HPDE6-E6E7 (cell line): Measurements from ENCODE around the gene GPR39.

Experiments used
- DNase-seq: peaks from one replicate; pipeline ENCODE4 v3.0.0; 2011; ENCODE audit warnings: missing footprints; ENCODE audit errors: extremely low spot score

GPR39 gene

DNA sequence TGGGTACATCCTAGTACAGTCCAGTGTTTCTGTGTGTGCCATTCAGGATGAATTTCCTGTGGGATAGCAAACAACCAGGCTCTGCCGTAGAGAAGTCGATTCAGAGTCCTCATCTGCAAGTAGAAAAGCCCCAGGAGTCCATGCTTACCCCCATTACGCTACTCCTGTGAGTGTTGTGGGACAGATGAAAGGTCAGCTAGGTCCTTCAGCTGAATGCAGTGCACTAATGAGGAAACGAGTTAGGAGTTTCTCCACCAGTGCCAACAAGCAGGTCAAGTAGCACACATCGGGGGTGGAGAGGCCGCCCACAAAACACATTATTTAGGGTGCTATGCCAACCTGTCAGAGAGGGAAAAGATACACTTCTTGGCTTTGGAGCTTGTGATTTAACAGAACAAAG lies 2.5 kb upstream of the GPR39 start:
- DNase-seq = no peak

DNA sequence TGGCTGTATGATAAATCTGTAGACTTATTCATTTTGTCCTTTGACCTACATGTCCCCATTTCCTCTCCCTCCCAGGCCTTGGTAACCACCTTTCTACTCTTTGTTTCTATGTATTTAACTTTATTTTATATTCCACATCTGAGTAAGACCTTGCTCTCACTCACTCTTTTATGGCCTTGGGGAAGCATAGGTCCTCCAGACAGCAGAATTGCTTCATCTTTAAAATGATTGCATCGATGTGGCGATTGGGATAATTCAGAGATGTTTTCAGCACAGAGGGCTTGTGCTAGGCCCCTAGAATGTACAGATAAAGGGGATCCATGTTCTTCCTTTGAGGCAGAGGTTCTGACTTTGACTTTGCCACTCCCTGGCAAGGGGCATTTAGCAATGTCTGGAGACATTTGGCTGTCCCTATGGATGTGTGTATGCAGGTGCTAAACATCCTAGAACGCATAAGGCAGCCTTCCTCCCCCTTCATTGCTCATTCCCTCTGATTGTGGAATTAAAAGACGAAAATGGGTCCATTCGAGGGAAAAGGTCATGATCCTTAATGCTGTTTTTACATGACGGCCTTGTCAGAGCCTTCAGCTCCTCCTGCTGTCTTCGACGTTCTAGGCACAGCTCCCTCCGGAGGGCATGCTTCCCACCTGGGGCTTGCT lies 1.2 kb upstream of the GPR39 start:
- DNase-seq = no peak

DNA sequence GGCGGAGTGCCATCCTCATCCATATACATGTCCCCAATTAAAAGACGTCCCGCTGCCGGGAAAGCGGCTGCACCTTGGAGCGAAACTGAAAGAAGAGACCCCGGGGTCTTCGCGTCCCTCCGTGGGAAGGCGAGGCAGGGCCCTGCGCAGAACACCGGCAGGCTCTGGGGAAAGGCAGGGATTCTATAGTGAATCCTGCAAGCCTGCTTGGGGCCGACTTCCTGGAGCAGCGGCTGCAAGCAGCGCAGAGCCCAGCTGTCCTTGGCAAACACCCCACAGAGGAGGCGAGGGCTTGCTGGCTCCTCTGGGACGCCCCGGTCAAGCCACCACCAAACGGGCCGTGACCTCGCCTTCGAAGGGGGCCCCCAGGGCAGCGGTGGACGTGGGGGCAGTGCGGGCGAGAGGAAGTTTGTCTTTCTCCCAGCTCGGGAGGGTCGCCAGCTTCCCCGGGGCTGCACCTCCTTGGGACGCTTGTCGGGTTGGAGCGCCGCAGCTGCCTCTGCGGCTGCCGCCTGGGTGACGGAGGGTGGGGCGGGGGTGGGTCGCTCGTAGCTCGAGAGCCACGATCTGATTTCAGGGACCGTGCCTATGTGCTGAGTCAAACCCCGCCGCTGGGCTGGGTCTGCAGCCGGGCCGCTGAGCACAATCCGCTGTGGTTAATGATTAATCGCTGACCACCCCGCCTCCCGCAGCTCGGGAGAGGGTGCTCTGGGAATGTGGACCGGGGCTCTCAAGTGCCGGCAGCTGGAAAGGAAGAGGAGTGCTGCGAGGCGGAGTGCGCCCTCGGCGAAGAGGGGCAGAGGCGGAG lies 486 bp upstream of the GPR39 start:
- peak; percentile 96 for DNase-seq

DNA sequence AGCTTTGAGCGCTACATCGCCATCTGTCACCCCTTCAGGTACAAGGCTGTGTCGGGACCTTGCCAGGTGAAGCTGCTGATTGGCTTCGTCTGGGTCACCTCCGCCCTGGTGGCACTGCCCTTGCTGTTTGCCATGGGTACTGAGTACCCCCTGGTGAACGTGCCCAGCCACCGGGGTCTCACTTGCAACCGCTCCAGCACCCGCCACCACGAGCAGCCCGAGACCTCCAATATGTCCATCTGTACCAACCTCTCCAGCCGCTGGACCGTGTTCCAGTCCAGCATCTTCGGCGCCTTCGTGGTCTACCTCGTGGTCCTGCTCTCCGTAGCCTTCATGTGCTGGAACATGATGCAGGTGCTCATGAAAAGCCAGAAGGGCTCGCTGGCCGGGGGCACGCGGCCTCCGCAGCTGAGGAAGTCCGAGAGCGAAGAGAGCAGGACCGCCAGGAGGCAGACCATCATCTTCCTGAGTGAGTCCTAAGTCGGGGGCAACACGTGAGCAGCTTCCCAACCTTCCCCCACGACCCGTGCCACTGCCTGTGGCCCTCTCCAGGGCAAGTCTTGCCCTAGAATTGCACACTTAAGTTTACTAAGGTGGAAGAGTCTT lies 928 bp downstream of the GPR39 start:
- DNase-seq = no peak

DNA sequence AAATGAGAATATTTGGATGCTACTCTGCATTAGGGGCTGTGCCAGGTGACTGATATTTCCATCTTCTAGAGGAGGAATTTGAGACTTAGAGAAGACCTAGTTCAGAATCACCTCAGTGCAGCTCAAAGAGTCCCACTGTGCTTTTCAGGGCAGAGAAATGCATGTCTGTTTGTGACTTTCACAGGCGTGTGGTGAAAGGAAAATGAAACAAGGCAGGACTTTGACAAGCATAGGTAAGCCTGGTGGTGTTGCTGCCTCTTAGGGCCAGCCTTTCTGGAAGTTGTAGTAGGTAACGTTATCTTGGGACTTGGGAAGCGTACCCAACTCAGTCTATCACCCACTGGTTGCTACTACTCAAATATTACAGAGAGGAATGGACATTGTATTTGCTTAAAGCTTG lies 2.6 kb downstream of the GPR39 start:
- no peak for DNase-seq

DNA sequence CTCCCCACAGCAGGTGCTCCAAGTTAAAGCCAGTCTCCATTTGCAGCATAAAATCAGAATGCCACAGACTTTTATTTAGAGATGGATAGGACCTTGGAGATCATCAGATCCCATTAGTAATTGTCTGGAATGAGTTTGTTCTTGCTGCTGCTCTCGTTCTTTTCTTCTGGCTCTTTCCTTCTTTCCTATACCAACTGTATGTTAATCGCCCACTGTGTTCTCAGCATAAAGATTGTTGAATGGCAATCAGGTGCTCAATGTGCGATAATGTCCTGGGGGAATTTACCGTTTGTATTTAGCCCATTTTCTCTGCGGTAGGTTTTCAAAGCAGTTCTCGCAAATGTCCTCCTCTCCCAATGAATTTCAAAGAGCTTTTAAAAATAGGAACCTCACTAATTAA lies 3.3 kb downstream of the GPR39 start:
- no peak for DNase-seq

DNA sequence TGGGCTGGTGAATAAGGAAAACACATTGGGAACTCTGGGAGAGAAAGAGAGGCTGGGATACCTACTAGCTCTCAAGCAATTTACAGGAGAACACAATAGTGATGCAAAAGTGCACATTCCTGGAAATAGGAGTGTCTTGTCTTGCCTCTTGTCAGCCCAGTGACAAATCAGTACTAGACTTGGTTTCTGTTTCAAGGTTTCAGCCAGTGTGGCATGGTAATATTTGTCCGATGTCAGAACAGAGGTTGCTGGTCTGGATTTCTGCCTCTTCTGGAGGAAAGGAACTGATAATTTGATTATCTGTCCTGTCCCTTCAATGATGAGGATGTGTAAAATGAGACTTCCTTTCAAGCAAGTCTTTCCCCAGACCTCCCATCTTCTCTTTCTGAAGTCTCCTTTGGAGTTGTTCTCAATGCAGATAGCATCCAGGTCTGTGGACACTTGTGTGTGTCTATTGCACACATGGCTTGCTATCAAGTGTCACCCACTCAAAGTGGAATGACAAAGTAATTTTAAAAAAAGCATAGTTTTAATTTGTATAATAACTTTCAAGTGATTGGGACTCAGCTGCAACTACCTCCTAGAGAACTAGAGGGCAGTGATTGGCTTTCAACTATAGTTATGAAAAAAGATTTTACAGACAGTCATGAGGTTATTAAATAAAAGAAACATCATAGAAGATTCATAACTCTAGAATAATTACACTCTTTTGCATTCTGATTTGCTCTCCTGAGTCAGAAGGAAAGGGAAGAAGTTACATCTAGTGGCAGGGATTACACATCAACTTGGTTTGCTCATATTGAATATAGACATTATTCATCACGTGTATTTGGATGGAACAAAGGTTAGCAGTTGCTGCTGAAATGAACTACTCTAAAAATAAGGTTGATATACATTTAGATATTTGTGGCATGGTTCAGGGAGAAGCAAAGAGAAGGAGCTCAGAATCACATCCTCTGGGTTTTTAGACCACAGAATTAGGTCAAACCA lies 4.5 kb downstream of the GPR39 start:
- no peak for DNase-seq

DNA sequence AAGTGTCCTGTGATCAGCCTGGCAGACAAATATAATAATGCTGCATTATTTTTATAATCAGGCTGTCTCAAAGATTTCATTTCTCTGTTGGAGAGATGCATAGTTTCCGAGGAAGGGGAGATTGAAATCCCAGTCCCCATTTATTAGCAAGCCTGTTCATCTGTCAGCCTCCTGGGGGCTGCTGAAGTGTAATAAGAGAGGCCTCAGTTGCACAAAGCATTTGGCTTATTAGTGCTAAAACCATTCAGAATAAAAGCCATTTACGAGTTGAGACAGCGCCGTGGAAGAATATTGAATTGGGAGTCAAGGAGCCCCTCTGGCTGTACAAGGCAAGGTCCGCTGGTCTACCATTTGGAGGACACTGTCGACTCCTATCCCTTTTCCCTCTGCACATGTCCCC lies 6.1 kb downstream of the GPR39 start:
- no peak for DNase-seq

DNA sequence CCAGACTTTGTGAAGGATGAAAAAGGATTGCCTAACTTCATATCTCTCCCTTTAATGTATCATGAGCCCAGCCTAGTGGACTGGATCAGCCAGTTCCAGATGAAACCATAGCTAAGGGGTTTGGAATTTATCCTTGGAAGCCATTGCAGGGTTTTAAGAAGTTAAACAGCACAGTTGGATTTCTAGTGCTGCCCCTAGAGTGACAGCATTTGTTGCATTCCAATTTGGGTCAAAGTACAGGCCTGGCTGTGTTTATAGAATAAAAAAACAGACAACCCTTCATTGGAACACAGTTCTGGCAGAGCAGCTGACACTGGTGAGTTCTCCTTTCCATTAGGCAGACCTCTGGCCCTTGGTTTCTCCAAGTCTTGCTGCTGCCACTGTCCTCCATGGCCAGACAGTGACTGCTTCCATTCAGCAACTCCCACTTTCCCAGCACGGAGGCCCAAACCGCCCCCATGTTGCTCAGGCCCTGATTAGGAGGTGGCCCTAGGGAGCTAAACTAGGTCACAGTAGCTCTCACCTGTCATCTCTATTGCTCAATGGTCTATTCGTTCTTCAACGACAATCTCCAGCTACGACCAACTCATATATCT lies 8.0 kb downstream of the GPR39 start:
- no peak for DNase-seq

DNA sequence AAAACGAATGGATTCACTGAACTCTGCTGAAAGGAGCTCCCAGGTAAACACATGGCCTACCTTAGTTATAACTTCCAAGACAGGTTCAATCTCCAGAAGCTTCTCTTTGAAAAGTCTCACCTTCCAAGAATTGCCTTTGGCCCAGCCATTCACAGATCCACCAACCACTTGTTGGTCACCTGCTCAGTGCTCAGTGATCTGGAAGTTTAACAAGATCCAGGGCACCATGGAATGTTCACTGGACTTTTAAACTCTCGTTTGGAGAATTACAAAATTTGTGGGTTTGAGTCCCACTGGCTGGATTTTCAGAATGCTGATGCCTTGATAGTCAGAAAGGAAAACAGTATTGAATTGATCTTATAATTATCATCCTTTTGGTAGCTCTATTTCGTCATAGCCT lies 9.4 kb downstream of the GPR39 start:
- no peak for DNase-seq

DNA sequence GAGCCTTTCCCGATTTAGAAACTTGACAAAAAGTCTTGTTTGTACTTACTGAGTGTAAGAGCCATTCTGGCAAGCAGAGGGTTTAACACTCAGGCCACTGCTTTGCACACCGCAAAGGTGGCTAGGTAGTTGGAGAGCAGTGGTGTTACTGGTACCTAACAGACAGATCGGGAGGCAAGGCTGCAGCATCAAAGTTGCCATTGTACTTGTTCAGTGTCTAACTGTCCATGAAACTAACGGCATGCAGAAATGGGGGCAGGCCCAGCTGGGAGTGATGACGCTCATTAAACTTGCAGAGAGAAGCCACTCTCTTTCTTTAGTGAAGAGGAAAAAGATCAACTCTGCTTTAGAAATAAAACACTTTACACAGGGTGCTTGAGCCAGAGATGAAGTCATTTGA lies 10.1 kb downstream of the GPR39 start:
- no peak for DNase-seq

DNA sequence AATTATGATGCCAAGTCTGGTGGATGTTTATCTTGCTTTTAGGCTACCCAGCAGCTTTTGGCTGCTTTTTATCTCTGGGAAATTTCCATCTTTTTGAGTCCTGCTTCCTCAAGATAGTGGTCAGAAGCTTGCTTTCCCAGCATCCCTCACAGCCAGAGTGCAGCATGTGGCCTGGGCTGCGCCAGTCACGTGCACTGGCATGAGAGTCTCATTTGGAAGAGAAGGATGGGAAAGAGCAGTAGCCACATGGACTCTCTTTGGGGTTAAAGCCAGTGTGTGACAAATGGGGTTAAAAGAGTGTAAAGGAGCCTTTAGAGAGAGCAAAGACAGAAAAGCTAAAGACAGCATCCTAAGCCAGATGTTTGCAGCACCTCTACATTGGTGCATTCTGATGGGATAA lies 12.7 kb downstream of the GPR39 start:
- no peak for DNase-seq

DNA sequence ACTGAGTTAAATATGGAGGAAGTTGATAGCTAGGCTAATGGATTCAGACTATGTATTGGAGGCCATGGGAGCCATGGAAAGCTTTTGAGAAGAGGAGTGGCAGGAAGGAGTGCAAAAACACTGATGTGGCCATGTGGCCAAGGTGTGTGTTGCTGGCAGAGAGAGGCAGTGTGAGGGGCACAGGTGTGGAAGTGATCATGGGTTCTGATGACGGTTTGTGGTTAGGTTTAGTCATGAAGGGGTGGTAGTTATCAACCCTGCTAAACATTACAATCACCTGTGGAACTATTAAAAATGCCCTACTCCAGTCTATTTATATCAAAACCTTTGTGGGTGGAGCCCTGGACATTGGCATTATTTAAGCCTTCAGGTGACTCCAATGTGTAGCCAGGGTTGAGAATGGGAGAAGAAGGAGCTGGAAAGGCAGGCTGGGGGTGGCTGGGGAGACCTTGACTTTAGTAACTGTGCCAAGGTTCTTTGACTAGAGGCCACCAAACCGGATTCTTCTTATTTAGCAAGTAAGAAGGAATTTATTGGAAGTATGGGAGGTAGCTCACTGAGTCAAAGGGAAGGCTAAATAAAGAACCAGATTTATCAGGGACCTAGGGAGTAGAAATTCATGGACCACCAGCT lies 13.5 kb downstream of the GPR39 start:
- no peak for DNase-seq

DNA sequence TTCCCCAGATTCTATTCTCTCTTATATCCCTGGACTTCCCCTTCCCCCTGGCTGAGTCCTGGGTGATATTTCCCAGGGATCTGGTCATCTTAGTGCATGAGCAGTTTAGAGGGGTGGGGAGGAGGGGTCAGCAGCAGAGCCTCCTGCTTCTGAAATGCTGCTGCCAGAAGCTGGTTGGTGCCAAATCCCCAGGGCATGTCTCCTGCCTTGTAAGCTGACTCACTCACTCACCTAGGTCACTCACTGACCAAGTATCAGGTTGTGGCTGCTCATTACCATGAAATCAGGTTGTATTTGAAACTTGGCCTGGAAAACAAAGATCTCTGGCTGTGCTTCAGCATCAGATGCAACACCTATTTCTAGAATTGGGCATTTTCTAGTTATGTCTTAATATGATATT lies 14.3 kb downstream of the GPR39 start:
- peak; percentile 86 for DNase-seq

DNA sequence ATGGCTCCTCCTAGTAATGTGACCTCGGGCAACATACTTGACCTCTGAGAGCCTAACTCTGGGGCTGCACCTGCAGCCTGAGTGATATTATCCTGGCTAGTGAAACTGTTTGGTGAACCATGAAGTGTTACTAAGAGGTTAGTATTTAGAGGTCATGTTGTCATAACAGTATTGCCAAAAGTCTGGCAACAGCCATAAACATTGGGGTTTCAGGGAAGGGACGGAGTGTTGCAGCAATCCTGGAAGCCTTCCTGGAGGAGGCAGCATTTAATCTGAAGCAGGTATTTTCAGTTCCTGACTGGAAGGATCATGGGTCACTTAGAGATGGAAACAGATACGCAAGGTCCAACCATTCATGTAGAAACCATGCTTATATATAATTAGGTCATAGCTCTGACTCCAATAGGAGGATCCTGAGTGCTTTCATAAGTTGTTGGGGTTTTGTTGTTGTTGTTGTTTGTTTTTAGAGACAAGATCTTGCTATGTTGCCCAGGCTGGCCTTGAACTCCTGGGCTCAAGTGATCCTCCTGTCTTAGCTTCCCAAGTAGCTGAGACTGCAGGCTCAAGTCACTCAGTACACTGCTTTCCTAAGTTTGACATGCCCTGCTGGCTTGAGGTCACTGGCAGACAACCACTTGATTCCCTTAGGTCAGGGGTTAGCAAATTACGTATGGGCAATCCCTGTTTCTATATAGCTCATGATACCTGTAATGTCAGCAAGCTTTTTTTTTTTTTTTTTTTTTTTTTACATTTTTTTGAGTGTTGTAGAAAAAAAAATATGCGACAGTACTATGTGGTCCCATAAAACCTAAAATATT lies 21.5 kb downstream of the GPR39 start:
- no peak for DNase-seq

DNA sequence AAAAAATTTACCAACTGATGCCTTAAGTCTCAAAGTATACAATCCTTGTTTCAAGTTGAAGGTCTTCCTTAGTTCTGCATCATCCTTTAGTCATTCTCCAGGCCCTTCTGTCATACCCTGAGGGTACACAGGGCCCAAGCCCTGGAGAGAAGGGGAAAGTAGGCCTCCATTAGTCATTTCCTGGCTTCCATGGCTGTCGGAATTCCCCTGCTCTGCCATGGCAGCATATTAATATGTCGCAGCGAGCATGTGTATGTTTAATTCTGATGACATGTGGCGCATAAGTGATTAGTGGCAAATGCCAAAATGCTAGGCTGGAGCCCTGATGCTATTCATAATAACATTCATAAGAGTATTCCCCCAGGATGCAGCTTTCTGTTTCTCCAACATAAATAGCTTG lies 22.1 kb downstream of the GPR39 start:
- peak; percentile 93 for DNase-seq

DNA sequence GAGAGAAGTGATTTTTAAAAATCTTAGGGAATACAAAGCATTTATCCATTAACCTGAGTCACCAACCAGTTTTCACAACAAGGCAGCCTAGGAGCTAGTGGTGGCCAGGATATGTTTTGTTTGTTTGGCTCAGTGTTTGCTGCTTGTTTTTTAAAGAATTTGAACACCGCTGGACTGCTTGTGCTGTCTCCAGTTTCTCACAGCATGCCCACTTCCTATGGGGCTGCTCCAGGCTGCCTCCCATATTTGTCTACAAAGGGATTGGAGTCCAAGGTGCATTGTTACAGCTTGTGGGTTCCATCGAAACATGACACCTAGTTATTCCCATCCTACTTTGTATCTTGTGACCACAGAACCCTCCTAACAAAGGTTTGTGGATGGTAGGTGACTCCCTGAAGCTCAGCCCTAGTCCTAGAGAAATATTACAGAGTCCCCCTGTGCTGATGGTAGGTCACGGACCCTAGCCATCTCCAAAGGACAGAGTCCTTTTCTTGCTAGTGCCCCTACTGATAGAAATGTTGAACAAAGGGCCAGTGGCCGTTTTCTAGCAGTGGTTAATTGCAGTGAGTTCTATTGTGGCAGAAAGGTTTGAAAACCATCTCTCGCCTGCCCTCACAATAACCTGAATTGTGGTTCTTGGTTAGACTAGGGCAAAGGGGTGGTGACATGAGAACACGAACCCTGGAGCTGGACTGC lies 23.2 kb downstream of the GPR39 start:
- peak; percentile 43 for DNase-seq

DNA sequence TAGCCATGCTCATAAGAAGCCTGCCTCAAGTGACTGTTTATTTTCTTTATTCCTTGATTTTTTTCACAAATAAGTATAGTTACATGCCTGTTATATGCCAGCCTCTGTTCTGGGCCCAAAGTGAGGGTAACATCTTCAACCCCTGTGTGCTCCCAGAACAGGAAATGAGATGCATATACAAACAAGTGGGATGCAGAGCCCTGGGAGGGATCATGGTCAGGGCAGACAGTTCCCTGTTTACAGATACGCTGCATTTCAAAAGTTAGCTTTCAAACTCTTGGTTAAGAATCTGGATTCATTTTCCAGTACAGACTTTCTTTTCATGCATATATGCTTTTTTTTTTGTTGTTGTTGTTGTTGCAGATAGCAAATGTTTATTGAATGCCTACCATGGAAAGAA lies 24.4 kb downstream of the GPR39 start:
- DNase-seq = no peak

DNA sequence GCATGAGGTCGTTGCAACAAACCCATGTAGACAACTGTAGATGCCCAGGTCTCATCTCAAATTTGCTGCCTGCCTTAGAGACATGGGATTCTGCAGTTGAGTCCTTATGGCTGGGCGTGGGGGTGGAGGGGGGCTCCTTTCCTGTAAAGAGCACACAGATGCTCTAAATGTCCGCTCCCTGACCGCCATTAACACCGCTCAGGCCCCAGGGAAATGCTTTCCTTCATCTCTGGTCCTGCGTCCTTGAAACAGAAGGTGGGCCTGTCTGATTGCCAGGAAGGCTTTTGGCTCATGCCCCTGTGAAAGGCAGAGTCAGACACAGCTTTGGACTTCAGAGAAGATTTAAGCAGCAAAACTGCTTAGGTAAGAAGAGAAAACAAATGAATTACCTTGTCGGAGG lies 25.7 kb downstream of the GPR39 start:
- DNase-seq = no peak

DNA sequence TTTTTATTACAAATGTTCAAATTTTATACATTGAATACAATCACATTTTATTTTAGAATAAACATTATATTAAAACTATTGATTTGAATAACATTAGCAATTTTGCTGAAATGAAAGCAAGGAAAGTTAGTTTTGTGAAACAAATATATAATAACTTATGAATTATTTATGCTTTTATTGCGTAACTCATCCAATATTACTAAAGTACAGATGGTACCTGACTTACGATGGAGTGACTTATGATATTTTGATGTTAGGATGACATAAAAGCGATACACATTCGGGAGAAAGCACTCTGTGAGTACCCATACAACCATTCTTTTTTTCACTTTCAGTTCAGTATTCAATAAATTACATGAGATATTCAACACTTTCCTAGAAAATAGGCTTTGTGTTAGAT lies 26.5 kb downstream of the GPR39 start:
- DNase-seq = no peak
